Neural progenitor cell (in vitro differentiated cells): ENCODE measurements around the gene TGM3. TPM values are rescaled to one million over a fixed set of nuclear protein-coding genes. Genes with fewer than 3 reads are reported as not detected.
A peak's percentile ranks its signal among the peaks of the same experiment; 100 is the strongest.

Experiments
- DNase-seq: peaks from one replicate; pipeline ENCODE4 v3.0.0-alpha.2; 2016; ENCODE audit warnings: low spot score
- H2AFZ ChIP-seq: fragments of 200-600 bp; sonication (generic); replicated peaks from 2 replicates; pipeline ENCODE4 v1.6.1; 2016; ENCODE audit warnings: antibody characterized with exemption
- H3F3A ChIP-seq: fragments of 200-600 bp; sonication (generic); 2 replicates; pipeline ENCODE4 v1.6.1; 2016; ENCODE audit warnings: antibody characterized with exemption, low read depth
- H3K27ac ChIP-seq: fragments of 200-600 bp; sonication (generic); 2 replicates; pipeline ENCODE4 v1.5.1; 2016; ENCODE audit warnings: mild to moderate bottlenecking
- H3K27me3 ChIP-seq: fragments of 200-600 bp; sonication (generic); 2 replicates; pipeline ENCODE4 v1.6.1; 2016; ENCODE audit warnings: mild to moderate bottlenecking, moderate library complexity
- H3K36me3 ChIP-seq: fragments of 200-600 bp; sonication (generic); 2 replicates; pipeline ENCODE4 v1.5.1; 2016
- H3K4me1 ChIP-seq: fragments of 200-600 bp; sonication (generic); 2 replicates; pipeline ENCODE4 v1.6.1; 2016; ENCODE audit warnings: mixed run types
- H3K4me2 ChIP-seq: fragments of 200-600 bp; sonication (generic); 2 replicates; pipeline ENCODE4 v1.6.1; 2016
- H3K4me3 ChIP-seq: fragments of 200-600 bp; sonication (generic); 2 replicates; pipeline ENCODE4 v1.5.1; 2016
- H3K79me2 ChIP-seq: fragments of 200-600 bp; sonication (generic); 2 replicates; pipeline ENCODE4 v1.6.1; 2016; ENCODE audit warnings: low read depth
- H3K9ac ChIP-seq: fragments of 200-600 bp; sonication (generic); 2 replicates; pipeline ENCODE4 v1.6.1; 2016
- H3K9me3 ChIP-seq: fragments of 200-600 bp; sonication (generic); 2 replicates; pipeline ENCODE4 v1.5.1; 2016; ENCODE audit warnings: low read depth
- H4K20me1 ChIP-seq: fragments of 200-600 bp; sonication (generic); 2 replicates; pipeline ENCODE4 v1.6.1; 2016; ENCODE audit warnings: low read depth
- H3K27ac Mint-ChIP-seq: 3 replicates; pipeline ENCODE4 v1.8.0; 2021; ENCODE audit warnings: mixed read lengths
- H3K27me3 Mint-ChIP-seq: 2 replicates; pipeline ENCODE4 v1.8.0; 2022; ENCODE audit warnings: low read depth, mild to moderate bottlenecking, inconsistent platforms, moderate library complexity, mixed read lengths; ENCODE audit not compliant: insufficient read depth
- H3K36me3 Mint-ChIP-seq: 3 replicates; pipeline ENCODE4 v1.8.0; 2021; ENCODE audit warnings: mixed read lengths
- H3K4me1 Mint-ChIP-seq: 3 replicates; pipeline ENCODE4 v1.8.0; 2021; ENCODE audit warnings: mixed read lengths
- H3K4me3 Mint-ChIP-seq: 3 replicates; pipeline ENCODE4 v1.8.0; 2021; ENCODE audit warnings: mild to moderate bottlenecking, moderate library complexity, mixed read lengths
- H3K9me3 Mint-ChIP-seq: 3 replicates; pipeline ENCODE4 v1.8.0; 2020; ENCODE audit warnings: mixed read lengths
- EZH2 ChIP-seq: fragments of 200-600 bp; sonication (generic); IDR thresholded peaks from 2 replicates; pipeline ENCODE4 v1.6.1; 2017; ENCODE audit warnings: antibody characterized with exemption, mild to moderate bottlenecking, moderate library complexity
- EZH2phosphoT487 ChIP-seq: fragments of 200-600 bp; sonication (generic); IDR thresholded peaks from 2 replicates; pipeline ENCODE4 v1.6.1; 2017; ENCODE audit warnings: antibody characterized with exemption
- total RNA-seq: library from RNA; depleted of rRNA; stranded (reverse); fragments of >200 nt; gene quantifications from 2 replicates; pipeline ENCODE4 v1.2.3, GENCODE V29; 2015; ENCODE audit warnings: low replicate concordance
- TF ChIP-seq, protein P1 (sequence below): fragments of 200-600 bp; sonication (generic); IDR thresholded peaks from 2 replicates; pipeline ENCODE4 v1.5.1; 2017; ENCODE audit warnings: antibody characterized with exemption, mild to moderate bottlenecking

TGM3 gene
- total RNA-seq, 1 donor from 2014 or later, result not detected

DNA sequence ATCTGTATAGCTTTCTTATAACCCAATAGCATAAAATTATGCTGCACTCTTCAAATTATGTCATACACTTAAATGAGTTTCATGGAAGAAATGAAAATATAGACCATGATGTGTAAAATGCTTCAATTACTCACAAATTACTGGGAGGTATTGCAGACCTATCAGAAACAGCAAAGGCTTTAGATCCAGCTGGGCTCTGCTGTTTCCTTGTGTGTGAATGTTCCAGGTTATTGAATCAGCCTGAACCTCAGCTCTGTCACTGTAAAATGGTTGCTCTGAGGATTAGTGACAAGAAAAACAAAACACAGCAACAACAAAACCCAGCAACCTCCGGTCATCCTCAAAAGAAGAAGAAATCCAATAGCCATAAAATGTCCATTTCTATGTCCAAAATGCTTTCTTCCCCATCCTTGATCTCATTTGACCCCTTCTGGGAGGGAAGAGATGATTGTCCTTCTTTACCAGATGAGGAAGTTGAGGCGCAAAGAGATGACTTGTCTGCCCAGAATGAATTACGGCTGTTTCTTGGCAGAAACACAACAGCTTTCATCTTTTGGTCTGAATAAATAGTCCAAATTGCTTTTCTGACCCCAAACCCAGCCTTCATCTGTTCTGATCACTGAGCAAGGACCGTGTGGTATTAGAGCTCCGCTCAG lies 42.7 kb downstream of the TGM3 start:
- H3K27me3 ChIP-seq, result no peaks in the 10 kb centered on the region
- H3F3A ChIP-seq, result peaks cover 7% of the 10 kb centered on the region
- H3K4me3 ChIP-seq, result no peak overlapping the region
- H3K9me3 ChIP-seq, result no peaks in the 10 kb centered on the region
- DNase-seq, result no peak
- H3K27ac ChIP-seq, result no peak overlapping the region
- H3K36me3 ChIP-seq, result no peaks in the 10 kb centered on the region
- no peaks in the 10 kb centered on the region for H3K79me2 ChIP-seq
- Mint-ChIP-seq H3K27me3 (peaks cover 11% of the 10 kb centered on the region), H3K9me3 (no peaks in the 10 kb centered on the region), H3K4me3 (no peak overlapping the region), H3K27ac (peak overlapping the region; percentile 64), H3K36me3 (no peaks in the 10 kb centered on the region), H3K4me1 (peaks cover 15% of the 10 kb centered on the region)
- no peaks in the 10 kb centered on the region for H4K20me1 ChIP-seq
- no peak overlapping the region for H3K9ac ChIP-seq
- TF ChIP-seq EZH2 (no peak), EZH2phosphoT487 (no peak)
- TF ChIP-seq, protein P1, sequence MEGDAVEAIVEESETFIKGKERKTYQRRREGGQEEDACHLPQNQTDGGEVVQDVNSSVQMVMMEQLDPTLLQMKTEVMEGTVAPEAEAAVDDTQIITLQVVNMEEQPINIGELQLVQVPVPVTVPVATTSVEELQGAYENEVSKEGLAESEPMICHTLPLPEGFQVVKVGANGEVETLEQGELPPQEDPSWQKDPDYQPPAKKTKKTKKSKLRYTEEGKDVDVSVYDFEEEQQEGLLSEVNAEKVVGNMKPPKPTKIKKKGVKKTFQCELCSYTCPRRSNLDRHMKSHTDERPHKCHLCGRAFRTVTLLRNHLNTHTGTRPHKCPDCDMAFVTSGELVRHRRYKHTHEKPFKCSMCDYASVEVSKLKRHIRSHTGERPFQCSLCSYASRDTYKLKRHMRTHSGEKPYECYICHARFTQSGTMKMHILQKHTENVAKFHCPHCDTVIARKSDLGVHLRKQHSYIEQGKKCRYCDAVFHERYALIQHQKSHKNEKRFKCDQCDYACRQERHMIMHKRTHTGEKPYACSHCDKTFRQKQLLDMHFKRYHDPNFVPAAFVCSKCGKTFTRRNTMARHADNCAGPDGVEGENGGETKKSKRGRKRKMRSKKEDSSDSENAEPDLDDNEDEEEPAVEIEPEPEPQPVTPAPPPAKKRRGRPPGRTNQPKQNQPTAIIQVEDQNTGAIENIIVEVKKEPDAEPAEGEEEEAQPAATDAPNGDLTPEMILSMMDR, result no peak
- H3K4me2 ChIP-seq, result no peak overlapping the region
- no peak overlapping the region for H2AFZ ChIP-seq
- peaks cover 9% of the 10 kb centered on the region for H3K4me1 ChIP-seq

DNA sequence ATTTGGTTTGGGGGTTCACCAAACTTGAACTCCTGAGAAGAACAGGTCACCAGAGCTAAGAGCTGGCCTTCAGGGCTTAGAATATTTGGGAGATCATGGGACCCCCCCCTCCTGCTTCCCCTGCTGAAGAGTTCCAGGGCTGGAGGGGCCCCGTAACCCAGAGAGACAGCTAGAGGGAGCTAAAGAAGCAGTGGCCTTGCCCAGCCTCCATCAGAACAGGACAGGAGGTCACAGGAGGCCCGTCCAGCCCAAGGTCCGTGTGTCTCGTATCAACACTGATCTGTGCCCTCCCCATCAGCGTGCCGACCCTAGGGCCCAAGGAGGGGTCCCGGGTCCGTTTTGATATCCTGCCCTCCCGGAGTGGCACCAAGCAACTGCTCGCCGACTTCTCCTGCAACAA lies 44.3 kb downstream of the TGM3 start:
- Histone ChIP-seq H3K79me2 (no peaks in the 10 kb centered on the region), H4K20me1 (no peaks in the 10 kb centered on the region), H3K27me3 (no peaks in the 10 kb centered on the region), H3F3A (peaks cover 7% of the 10 kb centered on the region), H2AFZ (no peak overlapping the region), H3K9ac (no peak overlapping the region), H3K36me3 (no peaks in the 10 kb centered on the region), H3K27ac (no peak overlapping the region), H3K9me3 (no peaks in the 10 kb centered on the region), H3K4me3 (no peak overlapping the region), H3K4me1 (peaks cover 9% of the 10 kb centered on the region), H3K4me2 (no peak overlapping the region)
- Mint-ChIP-seq H3K4me3 (no peak overlapping the region), H3K36me3 (no peaks in the 10 kb centered on the region), H3K27me3 (peaks cover 6% of the 10 kb centered on the region), H3K4me1 (peaks cover 15% of the 10 kb centered on the region), H3K27ac (no peak overlapping the region), H3K9me3 (no peaks in the 10 kb centered on the region)
- TF ChIP-seq, protein P1, result no peak
- TF ChIP-seq EZH2, result no peak
- no peak for TF ChIP-seq EZH2phosphoT487
- DNase-seq, result no peak

DNA sequence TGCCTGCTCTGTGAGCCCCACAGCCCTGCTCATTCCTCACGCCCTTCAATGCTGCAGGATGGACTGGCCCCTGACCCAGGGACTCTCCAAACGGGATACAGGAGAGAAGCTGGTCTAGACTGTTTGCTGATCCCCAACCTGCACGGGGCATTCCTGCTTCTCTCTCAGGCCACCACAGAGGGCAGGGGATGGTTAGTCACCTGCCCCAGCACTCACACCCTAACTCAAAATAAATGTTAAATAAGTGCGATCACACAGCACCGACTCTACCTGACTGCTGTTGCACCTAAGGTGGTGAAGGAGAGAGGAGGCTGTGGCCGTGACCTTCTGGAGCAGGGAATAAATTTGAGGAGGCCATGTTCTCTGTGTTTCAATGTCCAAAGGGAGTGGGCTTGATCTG lies 45.0 kb downstream of the TGM3 start:
- TF ChIP-seq EZH2 (no peak), EZH2phosphoT487 (no peak)
- TF ChIP-seq, protein P1, result no peak
- Mint-ChIP-seq H3K27ac (peak overlapping the region; percentile 46), H3K4me1 (peaks cover 13% of the 10 kb centered on the region), H3K4me3 (no peak overlapping the region), H3K9me3 (no peaks in the 10 kb centered on the region), H3K27me3 (peaks cover 6% of the 10 kb centered on the region), H3K36me3 (no peaks in the 10 kb centered on the region)
- no peaks in the 10 kb centered on the region for H3K9me3 ChIP-seq
- no peak overlapping the region for H3K27ac ChIP-seq
- no peak overlapping the region for H2AFZ ChIP-seq
- no peak overlapping the region for H3K4me3 ChIP-seq
- H4K20me1 ChIP-seq, result no peaks in the 10 kb centered on the region
- H3K4me2 ChIP-seq, result no peak overlapping the region
- H3K79me2 ChIP-seq, result no peaks in the 10 kb centered on the region
- DNase-seq, result no peak
- H3F3A ChIP-seq, result peaks cover 7% of the 10 kb centered on the region
- H3K4me1 ChIP-seq, result peaks cover 9% of the 10 kb centered on the region
- H3K27me3 ChIP-seq, result no peaks in the 10 kb centered on the region
- no peaks in the 10 kb centered on the region for H3K36me3 ChIP-seq
- H3K9ac ChIP-seq, result no peak overlapping the region
